HCT116 (cell line): Measurements from ENCODE around the gene MPZL2. TPM values are rescaled to one million over a fixed set of nuclear protein-coding genes. Genes with fewer than 3 reads are reported as not detected.

Experiments used
- ATAC-seq: fragments of 200-7000 bp; cut with Tn5 transposase; 2 replicates; pipeline ENCODE4 v1.9.1; 2020; ENCODE audit warnings: mild to moderate bottlenecking, moderate library complexity
- BruUV-seq: library from RNA; stranded (reverse); fragments of 400-500 nt; replicated peaks from 2 replicates; lab custom pipeline; 2021; lab: Mats Ljungman, UMichigan
- CTCF ChIA-PET: fragments of 300-600 bp; sonication (Branson Sonifier 250); formaldehyde crosslinking; loops from one replicate; lab custom pipeline; 2021; ENCODE audit warnings: antibody characterized with exemption; lab: Charles Lee
- POLR2A ChIA-PET: fragments of 300-600, 350-600 bp; sonication (Branson Sonifier 250); formaldehyde crosslinking; loops from one replicate; lab custom pipeline; 2021; ENCODE audit warnings: antibody characterized with exemption; lab: Charles Lee
- RAD21 ChIA-PET, 2 experiments: fragments of 300-600 bp; sonication (Branson Sonifier 250); formaldehyde crosslinking; loops; one replicate each; lab custom pipeline; 2023; ENCODE audit warnings: low total read pairs in 2 of 2; ENCODE audit not compliant: uncharacterized antibody in 2 of 2, unreplicated experiment in 2 of 2, low non-redundant PET in 1 of 2; lab: Charles Lee
- DNase-seq: peaks from one replicate; pipeline ENCODE4 v3.0.0-alpha.2; 2010; ENCODE audit warnings: low read depth, low spot score
- H2AFZ ChIP-seq: fragments of 200-600 bp; shearing (Covaris generic), sonication (generic); 2 replicates; pipeline ENCODE4 v1.6.1; 2017; ENCODE audit warnings: low read depth, mixed run types, mixed read lengths, antibody characterized with exemption, low read length; ENCODE audit not compliant: poor library complexity, severe bottlenecking
- H3K27ac ChIP-seq: 2 replicates; pipeline ENCODE4 v1.5.1; 2012; ENCODE audit warnings: low read depth, low read length
- H3K27me3 ChIP-seq: fragments of 200-600 bp; sonication (generic); 2 replicates; pipeline ENCODE4 v1.6.1; 2016; ENCODE audit warnings: mixed run types, low read length, mixed read lengths; ENCODE audit not compliant: insufficient read depth
- H3K36me3 ChIP-seq, 2 experiments: fragments of 200-500 bp in 1 of 2; fragments of 200-600 bp in 1 of 2; sonication (Bioruptor generic) in 1 of 2; sonication (generic) in 1 of 2; 2 replicates each; pipeline versions ENCODE4 v1.5.1 to v1.6.1; 2014 to 2016; ENCODE audit warnings: low read length in 2 of 2, inconsistent platforms in 1 of 2, mixed read lengths in 1 of 2, mixed run types in 1 of 2; ENCODE audit not compliant: insufficient read depth in 2 of 2, control insufficient read depth in 1 of 2
- H3K4me1 ChIP-seq, 2 experiments: fragments of 200-600 bp in 1 of 2; sonication (generic) in 1 of 2; 2 replicates each; pipeline versions ENCODE4 v1.5.1 to v1.6.1; 2012 to 2017; ENCODE audit warnings: low read length in 2 of 2, inconsistent platforms in 1 of 2, mild to moderate bottlenecking in 1 of 2, mixed read lengths in 1 of 2, mixed run types in 1 of 2, moderate library complexity in 1 of 2; ENCODE audit not compliant: insufficient read depth in 2 of 2, control insufficient read depth in 1 of 2
- H3K4me2 ChIP-seq: fragments of 200-600 bp; sonication (generic); 2 replicates; pipeline ENCODE4 v1.6.1; 2017; ENCODE audit warnings: mixed run types, low read length, mixed read lengths
- H3K4me3 ChIP-seq, 2 experiments: fragments of 200-600 bp in 1 of 2; sonication (generic) in 1 of 2; replicated peaks in 1 of 2; 2 replicates each; pipeline ENCODE4 v1.5.1; 2011 to 2016; ENCODE audit warnings: low read length in 2 of 2, control low read depth in 1 of 2, low read depth in 1 of 2, mild to moderate bottlenecking in 1 of 2, mixed read lengths in 1 of 2, mixed run types in 1 of 2
- H3K79me2 ChIP-seq: fragments of 200-600 bp; sonication (generic); 2 replicates; pipeline ENCODE4 v1.6.1; 2017; ENCODE audit warnings: mild to moderate bottlenecking, mixed run types, low read length, moderate library complexity, mixed read lengths; ENCODE audit not compliant: insufficient read depth
- H3K9ac ChIP-seq: fragments of 200-600 bp; sonication (generic); 2 replicates; pipeline ENCODE4 v1.6.1; 2016; ENCODE audit warnings: low read length, mixed read lengths
- H3K9me2 ChIP-seq: fragments of 200-600 bp; sonication (generic), shearing (Covaris generic); 2 replicates; pipeline ENCODE4 v1.6.1; 2017; ENCODE audit warnings: mixed run types, mild to moderate bottlenecking, moderate library complexity; ENCODE audit not compliant: insufficient read depth
- H3K9me3 ChIP-seq, 2 experiments: fragments of 200-500 bp in 1 of 2; fragments of 200-600 bp in 1 of 2; sonication (Bioruptor generic) in 1 of 2; sonication (generic) in 1 of 2; 2 replicates each; pipeline ENCODE4 v1.6.1; 2014 to 2017; ENCODE audit warnings: low read length in 2 of 2, mixed read lengths in 2 of 2, inconsistent platforms in 1 of 2, low read depth in 1 of 2, mild to moderate bottlenecking in 1 of 2, mixed run types in 1 of 2, moderate library complexity in 1 of 2; ENCODE audit not compliant: control insufficient read depth in 1 of 2, insufficient read depth in 1 of 2
- H4K20me1 ChIP-seq: fragments of 200-600 bp; sonication (generic), shearing (Covaris generic); 2 replicates; pipeline ENCODE4 v1.6.1; 2017; ENCODE audit warnings: mixed run types, mild to moderate bottlenecking, moderate library complexity; ENCODE audit not compliant: insufficient read depth
- CBX3 ChIP-seq: IDR thresholded peaks from 2 replicates; pipeline ENCODE4 v1.6.1; 2012; ENCODE audit warnings: low read depth
- CEBPB ChIP-seq: IDR thresholded peaks from 2 replicates; pipeline ENCODE4 v1.6.1; 2012; ENCODE audit warnings: low read depth
- ELF1 ChIP-seq: IDR thresholded peaks from 2 replicates; pipeline ENCODE4 v1.6.1; 2012; ENCODE audit warnings: low read depth, borderline replicate concordance
- EZH2 ChIP-seq: fragments of 200-600 bp; sonication (generic); IDR thresholded peaks from 2 replicates; pipeline ENCODE4 v1.6.1; 2017; ENCODE audit warnings: antibody characterized with exemption, mixed run types
- EZH2phosphoT487 ChIP-seq: fragments of 200-600 bp; IDR thresholded peaks from 2 replicates; pipeline ENCODE4 v1.6.1; 2018; ENCODE audit warnings: antibody characterized with exemption, borderline replicate concordance
- JUND ChIP-seq: IDR thresholded peaks from 2 replicates; pipeline ENCODE4 v1.6.1; 2012
- POLR2A ChIP-seq: IDR thresholded peaks from 2 replicates; pipeline ENCODE4 v1.7.0; 2011; ENCODE audit warnings: borderline replicate concordance; ENCODE audit not compliant: insufficient read depth, insufficient read length; ENCODE audit errors: extremely low read depth
- POLR2AphosphoS5 ChIP-seq: IDR thresholded peaks from 2 replicates; pipeline ENCODE4 v1.6.1; 2011; ENCODE audit warnings: mild to moderate bottlenecking, low read depth, low read length, moderate library complexity
- RAD21 ChIP-seq: IDR thresholded peaks from 2 replicates; pipeline ENCODE4 v1.6.1; 2012; ENCODE audit warnings: low read depth, mild to moderate bottlenecking
- SP1 ChIP-seq: IDR thresholded peaks from 2 replicates; pipeline ENCODE4 v1.6.1; 2012; ENCODE audit warnings: low read depth
- TCF7L2 ChIP-seq: IDR thresholded peaks from 2 replicates; pipeline ENCODE4 v1.7.0; 2011; ENCODE audit warnings: borderline replicate concordance, inconsistent platforms; ENCODE audit not compliant: insufficient read depth, insufficient read length; ENCODE audit errors: extremely low read depth
- YY1 ChIP-seq: IDR thresholded peaks from 2 replicates; pipeline ENCODE4 v1.6.1; 2011; ENCODE audit warnings: low read length, low read depth, moderate library complexity, mild to moderate bottlenecking; ENCODE audit not compliant: insufficient replicate concordance; ENCODE audit errors: extremely low read depth
- ZFX ChIP-seq: fragments of 450-650 bp; IDR thresholded peaks from 2 replicates; pipeline ENCODE4 v1.6.1; 2017
- intact Hi-C: fragments of 100-400 bp; cut with micrococcal nuclease; formaldehyde crosslinking; loops from 2 replicates; pipeline ENCODE4 v1.10.0; 2022
- total RNA-seq: library from RNA; stranded (reverse); gene quantifications from one replicate; pipeline ENCODE4 v1.2.1, GENCODE V29; 2021; ENCODE audit not compliant: unreplicated experiment
- TF ChIP-seq, protein P1 (sequence below): IDR thresholded peaks from 2 replicates; pipeline ENCODE4 v1.6.1; 2012; ENCODE audit warnings: low read depth
- TF ChIP-seq, protein P2 (sequence below): IDR thresholded peaks from 2 replicates; pipeline ENCODE4 v1.6.1; 2012

MPZL2 gene
- total RNA-seq, 1 experiment from 2014 or later = 16.8 TPM

DNA sequence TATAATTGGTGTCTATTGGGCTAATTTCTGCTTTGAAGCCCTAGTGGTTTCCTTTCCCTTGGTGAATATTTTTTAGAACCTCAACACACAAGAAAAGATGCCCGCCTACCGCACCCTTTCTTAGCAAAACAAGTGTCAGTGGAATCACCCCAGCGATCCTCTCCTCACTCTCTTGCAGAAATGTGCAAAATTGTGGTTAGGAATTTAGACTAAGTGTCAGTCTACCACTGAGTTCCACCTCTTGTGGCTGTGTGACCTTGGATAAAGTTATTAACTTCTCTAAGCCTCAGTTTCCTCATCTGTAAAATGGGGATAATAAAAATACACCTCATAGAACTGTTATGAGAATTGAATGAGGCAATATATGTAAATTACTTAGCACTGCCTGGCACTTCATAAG, 34.0 kb downstream of the MPZL2 start:
- H3K9me2 ChIP-seq = no peaks in the 10 kb centered on the region
- H3K9ac ChIP-seq = no peak overlapping the region
- no peak overlapping the region for H3K27ac ChIP-seq
- ATAC-seq (no peak), DNase-seq (no peak)
- intact Hi-C loops = no loop called here
- no peaks in the 10 kb centered on the region for H3K27me3 ChIP-seq
- no peaks in the 10 kb centered on the region for H4K20me1 ChIP-seq
- ChIA-PET CTCF (no interaction called here), POLR2A (no interaction called here), RAD21 (no interaction called here)
- no peaks in the 10 kb centered on the region for H3K9me3 ChIP-seq
- no peaks in the 10 kb centered on the region for H3K36me3 ChIP-seq
- no peak overlapping the region for H2AFZ ChIP-seq
- TF ChIP-seq TCF7L2 (no peak), POLR2A (no peak), CBX3 (no peak), EZH2 (no peak), EZH2phosphoT487 (no peak), ZFX (no peak), RAD21 (no peak), JUND (no peak), YY1 (no peak), POLR2AphosphoS5 (no peak), CEBPB (no peak), SP1 (no peak), ELF1 (no peak)
- TF ChIP-seq, protein P1, sequence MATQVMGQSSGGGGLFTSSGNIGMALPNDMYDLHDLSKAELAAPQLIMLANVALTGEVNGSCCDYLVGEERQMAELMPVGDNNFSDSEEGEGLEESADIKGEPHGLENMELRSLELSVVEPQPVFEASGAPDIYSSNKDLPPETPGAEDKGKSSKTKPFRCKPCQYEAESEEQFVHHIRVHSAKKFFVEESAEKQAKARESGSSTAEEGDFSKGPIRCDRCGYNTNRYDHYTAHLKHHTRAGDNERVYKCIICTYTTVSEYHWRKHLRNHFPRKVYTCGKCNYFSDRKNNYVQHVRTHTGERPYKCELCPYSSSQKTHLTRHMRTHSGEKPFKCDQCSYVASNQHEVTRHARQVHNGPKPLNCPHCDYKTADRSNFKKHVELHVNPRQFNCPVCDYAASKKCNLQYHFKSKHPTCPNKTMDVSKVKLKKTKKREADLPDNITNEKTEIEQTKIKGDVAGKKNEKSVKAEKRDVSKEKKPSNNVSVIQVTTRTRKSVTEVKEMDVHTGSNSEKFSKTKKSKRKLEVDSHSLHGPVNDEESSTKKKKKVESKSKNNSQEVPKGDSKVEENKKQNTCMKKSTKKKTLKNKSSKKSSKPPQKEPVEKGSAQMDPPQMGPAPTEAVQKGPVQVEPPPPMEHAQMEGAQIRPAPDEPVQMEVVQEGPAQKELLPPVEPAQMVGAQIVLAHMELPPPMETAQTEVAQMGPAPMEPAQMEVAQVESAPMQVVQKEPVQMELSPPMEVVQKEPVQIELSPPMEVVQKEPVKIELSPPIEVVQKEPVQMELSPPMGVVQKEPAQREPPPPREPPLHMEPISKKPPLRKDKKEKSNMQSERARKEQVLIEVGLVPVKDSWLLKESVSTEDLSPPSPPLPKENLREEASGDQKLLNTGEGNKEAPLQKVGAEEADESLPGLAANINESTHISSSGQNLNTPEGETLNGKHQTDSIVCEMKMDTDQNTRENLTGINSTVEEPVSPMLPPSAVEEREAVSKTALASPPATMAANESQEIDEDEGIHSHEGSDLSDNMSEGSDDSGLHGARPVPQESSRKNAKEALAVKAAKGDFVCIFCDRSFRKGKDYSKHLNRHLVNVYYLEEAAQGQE = no peak
- TF ChIP-seq, protein P2, sequence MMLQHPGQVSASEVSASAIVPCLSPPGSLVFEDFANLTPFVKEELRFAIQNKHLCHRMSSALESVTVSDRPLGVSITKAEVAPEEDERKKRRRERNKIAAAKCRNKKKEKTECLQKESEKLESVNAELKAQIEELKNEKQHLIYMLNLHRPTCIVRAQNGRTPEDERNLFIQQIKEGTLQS = no peak
- peaks cover 21 to 22% of the 10 kb centered on the region in 2 experiments for H3K4me1 ChIP-seq
- no peak overlapping the region for H3K4me3 ChIP-seq
- H3K4me2 ChIP-seq = no peak overlapping the region
- no peaks in the 10 kb centered on the region for H3K79me2 ChIP-seq
- BruUV-seq = no TSS peak
